ENCODE results near the gene NUBPL. TPM values are rescaled to one million over a fixed set of nuclear protein-coding genes. Genes with fewer than 3 reads are reported as not detected.
"Not testable (repeated sequence)": the region's sequence is repeated elsewhere in the genome, so short reads cannot be mapped to it uniquely, and the experiment has no call there.

Gene NUBPL
- total RNA-seq, 1 donor from 2014 or later = 8.7 TPM

DNA sequence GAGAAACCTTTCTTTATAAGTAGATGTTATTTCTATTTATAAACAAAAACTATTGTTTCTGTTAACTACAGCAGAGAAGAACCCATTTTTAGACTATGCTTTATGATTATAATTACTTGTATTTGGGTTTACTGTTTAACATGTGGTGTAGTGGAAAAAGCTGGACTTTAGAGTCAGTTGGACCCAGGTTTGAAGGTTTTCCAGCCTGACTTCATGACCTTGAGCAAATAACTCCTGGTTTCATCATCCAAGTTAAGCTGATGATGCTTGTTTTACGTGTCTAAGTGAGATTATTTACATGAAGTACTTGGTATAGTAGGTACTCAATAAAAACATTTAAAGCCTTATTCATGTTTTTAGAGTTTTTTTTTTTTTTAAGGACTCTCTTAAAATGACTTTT is 294.1 kb downstream of the NUBPL start:
- H3K4me1 Mint-ChIP-seq (ENCODE audit: low read depth) = peaks cover 13% of the 10 kb centered on the region
- intact Hi-C loops (cut with micrococcal nuclease) = no loop called here
- peaks cover 20% of the 10 kb centered on the region for H3K36me3 Mint-ChIP-seq (ENCODE audit: low read depth)
- H3K27me3 Mint-ChIP-seq (ENCODE audit: low read depth) = no peaks in the 10 kb centered on the region
- no peak overlapping the region for H3K4me3 Mint-ChIP-seq (ENCODE audit: low read depth)
- peaks cover 18% of the 10 kb centered on the region for H3K9me3 Mint-ChIP-seq
- no peak overlapping the region for H3K27ac Mint-ChIP-seq
- no peak for DNase-seq (ENCODE audit: low spot score)

DNA sequence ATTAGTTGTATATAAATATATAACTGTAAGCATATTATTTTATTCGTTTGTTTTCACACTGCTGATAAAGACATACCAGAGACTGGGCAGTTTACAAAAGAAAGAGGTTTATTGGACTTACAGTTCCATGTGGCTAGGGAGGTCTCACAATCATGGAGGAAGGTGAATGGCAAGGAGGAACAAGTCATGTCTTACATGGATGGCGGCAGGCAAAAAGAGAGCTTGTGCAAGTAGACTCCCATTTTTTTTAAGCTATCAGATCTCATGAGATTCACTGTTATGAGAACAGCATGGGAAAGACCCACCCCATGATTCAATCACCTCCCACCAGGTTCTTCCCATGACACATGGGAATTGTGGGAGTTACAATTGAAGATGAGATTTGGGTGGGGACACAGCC is 294.8 kb downstream of the NUBPL start:
- H3K27me3 Mint-ChIP-seq (ENCODE audit: low read depth); H3K4me3 Mint-ChIP-seq (ENCODE audit: low read depth); intact Hi-C loops (cut with micrococcal nuclease); H3K27ac Mint-ChIP-seq; DNase-seq (ENCODE audit: low spot score): not testable (repeated sequence)
- peaks cover 20% of the 10 kb centered on the region for H3K36me3 Mint-ChIP-seq (ENCODE audit: low read depth)
- H3K9me3 Mint-ChIP-seq = peaks cover 18% of the 10 kb centered on the region
- H3K4me1 Mint-ChIP-seq (ENCODE audit: low read depth) = peaks cover 13% of the 10 kb centered on the region

DNA sequence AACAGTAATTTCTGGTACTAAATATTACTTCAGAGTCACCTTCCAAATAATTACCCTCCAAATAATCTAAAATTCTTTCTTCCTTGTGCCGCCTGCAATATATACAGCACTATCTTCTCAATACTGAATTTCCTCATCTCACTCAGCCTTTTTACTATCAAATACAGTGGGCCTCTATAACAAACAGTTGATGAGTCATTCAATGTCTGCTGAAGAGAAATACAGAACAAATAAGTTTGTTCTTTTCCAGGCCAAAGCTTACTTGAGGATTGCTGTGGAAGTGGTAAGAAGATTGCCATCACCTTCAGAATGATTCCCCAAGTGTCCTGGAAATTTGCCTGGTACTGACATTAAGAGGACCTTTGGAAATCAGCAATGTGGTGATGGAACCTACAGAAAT is 297.7 kb downstream of the NUBPL start:
- no peak overlapping the region for H3K4me3 Mint-ChIP-seq (ENCODE audit: low read depth)

DNA sequence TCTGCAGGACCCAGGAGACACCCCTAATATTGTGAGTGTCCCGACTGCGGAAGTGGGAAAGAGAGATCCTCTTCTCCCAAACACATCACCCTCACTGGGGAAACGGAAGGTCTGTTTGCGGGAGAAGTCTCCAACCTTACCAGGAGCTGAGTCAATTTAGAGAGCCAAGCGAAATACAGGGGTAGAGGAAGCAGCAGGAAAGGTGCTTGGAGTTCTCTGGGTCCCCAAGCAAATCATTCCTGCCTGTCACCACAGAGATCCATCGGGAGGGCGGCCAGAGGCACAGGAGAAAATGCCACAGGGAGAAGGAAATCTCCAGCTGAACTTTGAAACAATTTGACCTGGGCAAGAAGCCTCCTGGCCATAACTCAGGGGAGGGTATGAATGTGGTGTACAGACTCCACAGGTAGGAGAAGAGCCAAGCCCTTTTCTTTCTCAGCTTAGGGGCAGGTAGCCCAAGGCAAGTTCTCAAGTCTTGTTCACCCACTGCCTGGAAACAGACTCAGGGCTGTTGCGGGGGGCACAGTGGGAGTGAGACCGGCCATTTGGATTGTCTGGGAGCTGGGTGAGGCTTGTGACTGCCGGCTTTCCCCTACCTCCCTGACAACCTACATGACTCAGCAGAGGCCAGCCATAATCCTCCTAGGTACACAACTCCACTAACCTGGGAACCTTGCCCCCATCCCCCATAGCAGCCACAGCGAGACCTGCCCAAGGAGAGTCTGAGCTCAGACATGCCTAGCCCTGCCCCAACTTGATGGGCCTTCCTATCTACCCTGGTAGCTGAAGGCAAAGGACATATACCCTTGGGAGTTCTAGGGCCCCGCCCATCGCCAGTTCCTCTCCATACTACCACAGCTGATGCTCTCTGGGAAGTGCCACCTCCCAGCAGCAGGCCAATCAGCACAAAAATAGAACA is 304.0 kb downstream of the NUBPL start:
- DNase-seq (ENCODE audit: low spot score) = no peak
- no peaks in the 10 kb centered on the region for H3K36me3 Mint-ChIP-seq (ENCODE audit: low read depth)
- peaks cover 9% of the 10 kb centered on the region for H3K9me3 Mint-ChIP-seq
- H3K4me3 Mint-ChIP-seq (ENCODE audit: low read depth) = no peak overlapping the region
- peaks cover 5% of the 10 kb centered on the region for H3K4me1 Mint-ChIP-seq (ENCODE audit: low read depth)
- intact Hi-C loops (cut with micrococcal nuclease) = no loop called here
- H3K27ac Mint-ChIP-seq = no peak overlapping the region
- H3K27me3 Mint-ChIP-seq (ENCODE audit: low read depth) = no peaks in the 10 kb centered on the region

More for the DNA sequence above, 297.7 kb downstream of the NUBPL start:
- Mint-ChIP-seq H3K27me3 (ENCODE audit: low read depth) (no peaks in the 10 kb centered on the region), H3K36me3 (ENCODE audit: low read depth) (peaks cover 17% of the 10 kb centered on the region), H3K4me1 (ENCODE audit: low read depth) (peaks cover 10% of the 10 kb centered on the region), H3K9me3 (peaks cover 13% of the 10 kb centered on the region), H3K27ac (no peak overlapping the region)
- intact Hi-C loops (cut with micrococcal nuclease) = no loop called here
- DNase-seq (ENCODE audit: low spot score) = no peak

DNA sequence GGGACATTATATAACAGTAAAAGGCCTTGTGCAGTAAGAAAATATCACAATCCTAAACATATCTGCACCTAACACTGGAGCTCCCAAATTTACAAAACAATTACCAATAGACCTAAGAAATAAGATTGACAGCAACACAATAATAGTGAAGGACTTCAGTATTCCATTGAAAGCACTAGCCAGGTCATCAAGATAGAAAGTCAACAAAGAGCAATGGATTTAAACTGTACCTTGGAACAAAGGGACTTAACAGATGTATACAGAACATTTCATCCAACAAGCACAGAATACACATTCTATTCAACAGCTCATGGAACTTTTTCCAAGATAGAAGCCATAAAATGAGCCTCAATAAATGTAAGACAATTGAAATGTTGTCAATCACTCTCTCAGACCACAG is 306.4 kb downstream of the NUBPL start:
- Mint-ChIP-seq H3K27ac (no peak overlapping the region), H3K36me3 (ENCODE audit: low read depth) (no peaks in the 10 kb centered on the region), H3K9me3 (peaks cover 9% of the 10 kb centered on the region), H3K4me3 (ENCODE audit: low read depth) (no peak overlapping the region), H3K27me3 (ENCODE audit: low read depth) (peaks cover 2% of the 10 kb centered on the region), H3K4me1 (ENCODE audit: low read depth) (peaks cover 5% of the 10 kb centered on the region)
- intact Hi-C loops (cut with micrococcal nuclease) = no loop called here
- no peak for DNase-seq (ENCODE audit: low spot score)

DNA sequence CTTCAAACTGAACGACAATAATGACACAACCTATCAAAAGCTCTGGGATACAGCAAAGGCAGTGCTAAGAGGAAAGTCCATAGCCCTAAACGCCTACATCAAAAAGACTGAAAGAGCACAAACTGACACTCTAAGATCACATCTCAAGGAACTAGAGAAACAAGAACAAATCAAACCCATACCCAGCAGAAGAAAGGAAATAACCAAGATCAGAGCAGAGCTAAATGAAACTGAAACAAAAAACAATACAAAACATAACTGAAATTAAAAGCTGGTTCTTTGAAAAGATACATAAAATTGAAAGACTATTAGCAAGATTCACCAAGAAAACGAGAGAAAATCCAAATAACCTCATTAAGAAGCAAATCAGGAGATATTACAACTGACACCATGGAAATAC is 306.9 kb downstream of the NUBPL start:
- H3K27me3 Mint-ChIP-seq (ENCODE audit: low read depth); H3K4me1 Mint-ChIP-seq (ENCODE audit: low read depth); H3K9me3 Mint-ChIP-seq; DNase-seq (ENCODE audit: low spot score); H3K27ac Mint-ChIP-seq; H3K36me3 Mint-ChIP-seq (ENCODE audit: low read depth); H3K4me3 Mint-ChIP-seq (ENCODE audit: low read depth); intact Hi-C loops (cut with micrococcal nuclease): not testable (repeated sequence)

DNA sequence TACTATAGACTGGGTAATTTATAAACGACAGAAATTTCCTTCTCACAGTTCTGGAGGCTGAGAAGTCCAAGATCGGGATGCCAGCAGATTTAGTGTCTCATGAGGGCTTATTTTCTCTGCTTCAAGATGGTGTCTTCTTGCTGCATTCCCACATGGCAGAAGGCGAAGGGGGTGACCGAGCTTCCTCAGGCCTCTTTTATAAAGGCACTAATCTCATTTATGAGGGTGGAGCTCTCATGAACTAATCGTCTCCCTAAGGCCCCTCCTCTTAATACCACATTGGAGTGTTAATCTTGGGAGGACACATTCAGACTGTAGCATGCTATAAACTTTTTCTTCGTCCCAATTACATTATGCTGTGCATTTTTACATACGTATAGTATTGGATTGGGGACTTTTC is 315.5 kb downstream of the NUBPL start:
- H3K4me3 Mint-ChIP-seq (ENCODE audit: low read depth) = no peak overlapping the region
- intact Hi-C loops (cut with micrococcal nuclease) = no loop called here
- no peaks in the 10 kb centered on the region for H3K4me1 Mint-ChIP-seq (ENCODE audit: low read depth)

DNA sequence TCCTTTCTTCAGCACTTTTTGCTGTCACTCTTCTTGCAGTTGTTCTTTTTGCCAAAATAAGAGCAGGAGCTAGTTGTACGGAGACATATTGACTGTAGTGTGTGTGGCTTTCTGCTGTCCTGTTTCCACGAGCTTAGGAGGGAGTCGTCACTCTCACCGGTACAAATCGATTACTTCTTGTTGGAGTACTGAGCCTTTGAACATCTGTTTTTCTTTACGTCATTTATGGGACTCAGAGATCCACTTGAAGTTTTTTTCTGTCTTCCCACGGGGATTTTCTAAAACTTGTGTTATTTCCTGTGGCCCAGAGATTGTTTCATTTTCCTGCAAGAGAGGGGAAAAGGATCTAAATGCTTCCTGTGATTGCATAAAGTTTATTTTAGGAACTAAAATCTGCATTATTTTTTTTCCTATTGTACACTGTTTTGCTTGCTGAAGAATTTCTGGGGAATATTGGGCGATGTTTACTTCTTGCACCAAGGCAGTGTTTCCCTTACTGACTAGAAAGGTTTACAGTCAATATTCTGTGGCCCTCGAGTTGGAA is 316.1 kb downstream of the NUBPL start:
- Mint-ChIP-seq H3K36me3 (ENCODE audit: low read depth) (no peaks in the 10 kb centered on the region), H3K27me3 (ENCODE audit: low read depth) (peaks cover 13% of the 10 kb centered on the region), H3K4me3 (ENCODE audit: low read depth) (no peak overlapping the region), H3K27ac (no peak overlapping the region), H3K4me1 (ENCODE audit: low read depth) (no peaks in the 10 kb centered on the region), H3K9me3 (no peaks in the 10 kb centered on the region)
- intact Hi-C loops (cut with micrococcal nuclease) = no loop called here
- DNase-seq (ENCODE audit: low spot score) = no peak

More for the DNA sequence above, 315.5 kb downstream of the NUBPL start:
- H3K36me3 Mint-ChIP-seq (ENCODE audit: low read depth) = no peaks in the 10 kb centered on the region
- peaks cover 15% of the 10 kb centered on the region for H3K27me3 Mint-ChIP-seq (ENCODE audit: low read depth)
- H3K27ac Mint-ChIP-seq = no peak overlapping the region
- DNase-seq (ENCODE audit: low spot score) = no peak
- no peaks in the 10 kb centered on the region for H3K9me3 Mint-ChIP-seq

DNA sequence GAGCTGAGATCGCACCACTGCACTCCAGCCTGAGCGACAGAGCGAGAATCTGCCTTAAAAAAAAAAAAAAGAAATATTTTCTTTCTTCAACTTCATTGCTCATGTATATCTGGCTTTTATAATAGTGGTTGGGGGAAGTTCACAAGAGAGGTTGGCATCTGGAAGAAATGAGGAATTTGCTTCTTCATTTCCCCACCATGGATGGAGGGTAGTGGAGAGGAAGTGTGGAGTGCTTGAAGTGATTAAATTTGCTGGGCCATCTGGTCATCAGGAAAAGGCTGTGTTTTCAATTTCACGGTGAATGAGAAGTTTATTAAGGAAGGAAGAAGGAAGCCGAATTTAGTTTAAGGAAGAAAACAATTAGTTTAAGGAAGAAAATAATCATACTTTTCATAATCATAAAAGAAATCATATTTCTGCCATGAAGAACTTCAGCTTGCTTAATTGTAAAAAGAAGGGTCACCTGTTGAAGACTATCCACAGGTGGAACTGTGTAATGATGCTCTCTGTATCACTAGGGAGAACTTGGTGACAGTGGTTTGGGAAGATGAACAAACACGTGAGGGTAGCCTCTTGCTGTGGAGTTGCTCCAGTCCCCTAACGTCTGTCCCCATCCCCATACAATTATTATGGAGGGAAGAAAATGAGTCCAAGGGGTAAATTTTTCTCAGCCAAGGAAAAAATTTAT is 318.6 kb downstream of the NUBPL start:
- intact Hi-C loops (cut with micrococcal nuclease) = no loop called here
- no peak for DNase-seq (ENCODE audit: low spot score)
- Mint-ChIP-seq H3K4me3 (ENCODE audit: low read depth) (no peak overlapping the region), H3K27me3 (ENCODE audit: low read depth) (peaks cover 11% of the 10 kb centered on the region), H3K36me3 (ENCODE audit: low read depth) (no peaks in the 10 kb centered on the region), H3K9me3 (no peaks in the 10 kb centered on the region), H3K4me1 (ENCODE audit: low read depth) (no peaks in the 10 kb centered on the region), H3K27ac (no peak overlapping the region)

DNA sequence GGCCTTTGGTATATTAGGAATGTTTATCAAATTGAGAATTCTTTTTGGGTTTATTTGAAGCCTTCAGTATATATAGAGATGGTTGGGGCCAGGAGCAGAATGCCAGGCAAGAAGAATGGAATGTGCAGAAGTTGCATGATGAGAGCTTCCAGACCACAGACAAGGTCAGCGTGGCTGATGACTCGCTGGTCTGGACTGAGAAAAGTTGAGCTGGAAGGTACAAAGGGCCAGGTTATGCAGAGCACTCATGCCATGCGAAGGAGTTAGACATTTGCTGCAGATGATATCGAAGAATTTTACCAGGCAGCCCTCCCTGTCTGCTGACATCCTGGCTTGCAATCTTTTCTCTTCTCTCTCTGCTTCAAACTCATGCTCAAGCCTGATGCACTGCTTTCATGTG is 319.7 kb downstream of the NUBPL start:
- intact Hi-C loops (cut with micrococcal nuclease) = no loop called here
- H3K4me3 Mint-ChIP-seq (ENCODE audit: low read depth) = no peak overlapping the region

DNA sequence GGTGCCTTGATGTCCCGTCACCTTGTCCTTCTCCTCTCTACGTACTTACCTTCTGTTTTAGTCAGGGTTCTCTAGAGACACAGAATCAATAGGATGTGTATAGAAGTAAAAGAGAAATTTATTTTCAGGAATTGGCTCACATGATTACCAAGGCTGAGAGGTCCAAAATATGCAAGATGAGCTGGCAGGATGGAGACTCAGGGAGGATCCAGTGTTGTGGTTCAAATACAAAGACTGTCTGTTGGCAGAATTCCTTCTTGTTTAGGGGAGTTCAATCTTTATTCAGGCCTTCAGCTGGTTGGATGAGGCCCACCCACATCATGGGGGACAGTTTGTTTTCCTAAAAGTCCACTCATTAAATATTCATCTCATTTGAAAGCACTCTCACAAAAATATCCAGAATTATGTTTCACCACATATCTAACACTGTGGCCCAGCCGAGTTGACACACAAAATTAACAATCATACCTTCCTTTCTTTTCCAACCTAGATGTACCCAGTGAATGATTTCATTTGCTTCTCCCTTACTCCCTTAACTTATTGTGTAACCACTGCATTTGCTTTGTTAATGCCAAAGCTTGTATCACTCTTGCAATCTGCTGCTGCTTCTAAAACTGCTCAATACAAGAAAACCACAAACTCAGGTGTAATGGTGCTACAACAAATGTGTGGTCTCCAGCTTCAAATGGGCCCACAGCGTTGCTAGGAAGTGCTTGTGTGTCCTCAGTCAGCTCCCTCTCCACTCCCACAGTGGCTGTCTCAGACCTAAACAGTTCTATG is 320.5 kb downstream of the NUBPL start:
- H3K27ac Mint-ChIP-seq = no peak overlapping the region
- H3K9me3 Mint-ChIP-seq = no peaks in the 10 kb centered on the region
- no peak for DNase-seq (ENCODE audit: low spot score)
- no peaks in the 10 kb centered on the region for H3K36me3 Mint-ChIP-seq (ENCODE audit: low read depth)
- intact Hi-C loops (cut with micrococcal nuclease) = no loop called here
- H3K4me1 Mint-ChIP-seq (ENCODE audit: low read depth) = no peaks in the 10 kb centered on the region
- peaks cover 11% of the 10 kb centered on the region for H3K27me3 Mint-ChIP-seq (ENCODE audit: low read depth)
- H3K4me3 Mint-ChIP-seq (ENCODE audit: low read depth) = no peak overlapping the region

More for the DNA sequence above, 319.7 kb downstream of the NUBPL start:
- Mint-ChIP-seq H3K36me3 (ENCODE audit: low read depth) (no peaks in the 10 kb centered on the region), H3K9me3 (no peaks in the 10 kb centered on the region), H3K4me1 (ENCODE audit: low read depth) (no peaks in the 10 kb centered on the region), H3K27me3 (ENCODE audit: low read depth) (peaks cover 11% of the 10 kb centered on the region), H3K27ac (no peak overlapping the region)
- DNase-seq (ENCODE audit: low spot score) = no peak

DNA sequence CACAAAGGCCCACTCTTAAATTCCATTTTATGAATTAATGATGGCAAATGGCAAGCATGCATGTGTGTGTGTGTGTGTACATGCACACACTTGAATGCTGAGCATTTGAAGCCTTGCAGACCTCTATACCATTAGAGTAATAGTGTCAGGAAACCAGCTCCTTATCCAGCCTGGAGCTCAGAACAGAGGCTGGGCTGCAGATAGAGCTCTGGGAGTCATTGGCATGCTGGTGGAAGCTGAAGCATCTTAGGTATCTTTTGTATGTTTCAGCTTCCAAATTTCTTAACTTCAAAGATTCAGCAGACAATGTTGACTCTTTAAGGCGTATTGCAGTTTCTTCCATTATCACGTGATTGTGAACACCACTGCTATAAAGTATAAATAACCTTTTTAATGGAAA is 323.0 kb downstream of the NUBPL start:
- no peaks in the 10 kb centered on the region for H3K9me3 Mint-ChIP-seq
- H3K27me3 Mint-ChIP-seq (ENCODE audit: low read depth) = peaks cover 8% of the 10 kb centered on the region
- intact Hi-C loops (cut with micrococcal nuclease) = no loop called here

More for the DNA sequence above, 323.0 kb downstream of the NUBPL start:
- Mint-ChIP-seq H3K4me3 (ENCODE audit: low read depth) (no peak overlapping the region), H3K27ac (no peak overlapping the region), H3K36me3 (ENCODE audit: low read depth) (no peaks in the 10 kb centered on the region), H3K4me1 (ENCODE audit: low read depth) (no peaks in the 10 kb centered on the region)
- no peak for DNase-seq (ENCODE audit: low spot score)
